ENCODE measurements around the gene RGCC.
"Not testable (repeated sequence)": the region's sequence is repeated elsewhere in the genome, so short reads cannot be mapped to it uniquely, and the experiment has no call there.

The RGCC gene

DNA sequence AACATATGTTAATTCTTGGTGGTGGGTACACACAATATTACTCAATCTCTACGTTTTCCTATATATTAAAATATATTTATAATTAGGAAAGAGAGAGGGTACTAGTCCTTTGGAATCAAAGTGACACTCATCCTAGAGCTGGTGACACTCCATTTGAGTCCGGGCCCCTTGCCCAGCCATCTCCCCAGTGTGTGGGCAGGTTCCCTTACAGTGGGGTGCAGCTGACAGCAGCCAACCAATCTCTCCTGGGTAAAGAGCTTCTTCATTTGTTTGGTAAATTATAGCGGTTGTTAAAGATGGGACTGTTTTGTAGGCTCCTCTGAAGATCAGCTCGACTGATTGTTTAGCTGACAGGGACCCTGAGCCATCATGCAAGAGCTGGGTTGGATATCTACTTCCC, 37.2 kb upstream of the RGCC start:
- H3K4me3 ChIP-seq (ENCODE audit: low read depth in 1 of 2, low read length in 1 of 2): no peak overlapping the region
- TF ChIP-seq, protein P1, sequence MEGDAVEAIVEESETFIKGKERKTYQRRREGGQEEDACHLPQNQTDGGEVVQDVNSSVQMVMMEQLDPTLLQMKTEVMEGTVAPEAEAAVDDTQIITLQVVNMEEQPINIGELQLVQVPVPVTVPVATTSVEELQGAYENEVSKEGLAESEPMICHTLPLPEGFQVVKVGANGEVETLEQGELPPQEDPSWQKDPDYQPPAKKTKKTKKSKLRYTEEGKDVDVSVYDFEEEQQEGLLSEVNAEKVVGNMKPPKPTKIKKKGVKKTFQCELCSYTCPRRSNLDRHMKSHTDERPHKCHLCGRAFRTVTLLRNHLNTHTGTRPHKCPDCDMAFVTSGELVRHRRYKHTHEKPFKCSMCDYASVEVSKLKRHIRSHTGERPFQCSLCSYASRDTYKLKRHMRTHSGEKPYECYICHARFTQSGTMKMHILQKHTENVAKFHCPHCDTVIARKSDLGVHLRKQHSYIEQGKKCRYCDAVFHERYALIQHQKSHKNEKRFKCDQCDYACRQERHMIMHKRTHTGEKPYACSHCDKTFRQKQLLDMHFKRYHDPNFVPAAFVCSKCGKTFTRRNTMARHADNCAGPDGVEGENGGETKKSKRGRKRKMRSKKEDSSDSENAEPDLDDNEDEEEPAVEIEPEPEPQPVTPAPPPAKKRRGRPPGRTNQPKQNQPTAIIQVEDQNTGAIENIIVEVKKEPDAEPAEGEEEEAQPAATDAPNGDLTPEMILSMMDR (IDR thresholded peaks at IDR 0.05): no peak
- no peaks in the 10 kb centered on the region for H3K36me3 ChIP-seq
- no peaks in the 10 kb centered on the region for H3K9me3 ChIP-seq
- no peaks in the 10 kb centered on the region for H3K27me3 ChIP-seq
- no peaks in the 10 kb centered on the region for H3K4me1 ChIP-seq (ENCODE audit: control insufficient read depth in 1 of 2, insufficient read depth in 1 of 2, low read depth in 1 of 2, low read length in 1 of 2)
- no peak overlapping the region for H3K27ac ChIP-seq

DNA sequence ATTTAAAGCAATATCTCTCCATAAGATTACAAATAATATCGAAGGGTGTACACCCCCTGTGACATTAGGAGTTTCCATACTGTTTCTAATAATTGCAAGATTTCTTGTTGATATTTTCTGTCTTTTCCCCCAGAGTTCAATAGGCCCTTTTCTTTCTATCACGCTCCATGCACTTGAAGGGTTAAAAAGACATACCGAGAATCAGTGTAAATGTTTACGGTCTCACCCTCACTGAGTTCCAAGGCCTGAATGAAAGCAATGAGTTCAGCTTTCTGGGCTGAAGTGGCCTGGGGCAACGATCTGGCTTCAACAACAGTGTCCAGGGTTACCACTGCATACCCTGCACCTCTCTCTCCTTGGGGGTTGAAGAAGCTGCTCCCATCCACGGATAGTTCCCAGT, 36.0 kb upstream of the RGCC start:
- not testable (repeated sequence) for H3K4me1 ChIP-seq (ENCODE audit: control insufficient read depth in 1 of 2, insufficient read depth in 1 of 2, low read depth in 1 of 2, low read length in 1 of 2); H3K36me3 ChIP-seq; H3K4me3 ChIP-seq (ENCODE audit: low read depth in 1 of 2, low read length in 1 of 2); H3K27ac ChIP-seq; H3K9me3 ChIP-seq; H3K27me3 ChIP-seq

DNA sequence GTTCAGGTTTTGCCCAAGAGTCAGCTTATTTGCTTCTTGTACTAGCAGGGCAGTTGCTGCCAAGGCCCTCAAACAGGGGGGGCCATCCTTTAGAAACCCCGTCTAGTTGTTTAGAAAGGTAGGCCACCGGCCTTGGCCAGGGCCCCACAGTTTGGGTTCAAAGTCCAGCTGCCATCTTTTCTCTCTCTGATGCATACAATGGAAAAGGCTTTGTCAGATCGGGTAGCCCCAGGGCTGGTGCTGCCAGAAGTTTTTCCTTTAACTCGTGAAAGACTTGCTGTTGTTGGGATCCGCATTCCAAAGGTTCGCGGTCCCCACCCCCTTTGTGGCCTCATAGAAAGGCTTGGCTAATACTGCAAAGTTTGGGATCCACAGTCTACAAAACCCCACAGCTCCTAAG, 35.4 kb upstream of the RGCC start:
- H3K27ac ChIP-seq; H3K9me3 ChIP-seq; H3K4me3 ChIP-seq (ENCODE audit: low read depth in 1 of 2, low read length in 1 of 2); H3K4me1 ChIP-seq (ENCODE audit: control insufficient read depth in 1 of 2, insufficient read depth in 1 of 2, low read depth in 1 of 2, low read length in 1 of 2); H3K36me3 ChIP-seq; H3K27me3 ChIP-seq: not testable (repeated sequence)

DNA sequence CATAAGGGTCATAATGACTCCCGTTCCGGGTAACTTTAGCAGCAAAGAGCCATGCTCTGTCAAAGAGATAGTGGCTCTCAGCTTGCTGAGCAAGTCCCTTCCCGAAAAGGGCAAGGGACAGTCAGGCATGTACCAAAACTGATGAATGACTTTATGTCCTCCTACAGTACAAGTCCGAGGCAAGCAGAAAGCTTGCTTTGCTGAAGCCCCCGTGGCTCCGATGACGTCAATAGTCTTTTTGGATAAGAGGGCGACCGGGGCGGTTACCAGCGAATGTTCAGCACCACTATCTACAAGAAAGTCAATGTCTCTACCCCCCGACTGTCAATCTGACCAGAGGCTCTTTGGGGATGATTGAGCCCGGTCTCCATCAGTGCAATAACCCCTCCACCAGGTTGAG, 34.1 kb upstream of the RGCC start:
- H3K36me3 ChIP-seq; H3K4me1 ChIP-seq (ENCODE audit: control insufficient read depth in 1 of 2, insufficient read depth in 1 of 2, low read depth in 1 of 2, low read length in 1 of 2); H3K9me3 ChIP-seq; H3K27ac ChIP-seq; H3K4me3 ChIP-seq (ENCODE audit: low read depth in 1 of 2, low read length in 1 of 2): not testable (repeated sequence)
- H3K27me3 ChIP-seq: peaks cover 14% of the 10 kb centered on the region

DNA sequence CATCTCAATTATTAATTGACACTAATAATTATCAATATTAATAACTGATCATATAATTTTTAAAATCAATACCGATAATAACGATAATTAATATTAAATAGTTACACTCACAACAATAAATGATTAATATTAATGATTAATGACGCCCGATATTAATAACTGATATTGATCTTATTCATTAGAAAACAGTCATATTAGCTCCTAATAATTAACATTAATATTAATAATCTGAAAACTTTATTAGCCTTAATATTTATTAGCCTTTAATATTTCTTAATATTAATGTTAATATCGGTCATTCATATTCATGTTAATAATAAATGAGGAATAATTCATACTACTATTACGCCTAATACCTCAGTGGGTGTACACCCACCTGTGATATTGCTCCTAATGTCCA, 32.7 kb upstream of the RGCC start:
- H3K36me3 ChIP-seq; H3K27ac ChIP-seq; H3K9me3 ChIP-seq; H3K4me3 ChIP-seq (ENCODE audit: low read depth in 1 of 2, low read length in 1 of 2): not testable (repeated sequence)
- Histone ChIP-seq H3K4me1 (ENCODE audit: control insufficient read depth in 1 of 2, insufficient read depth in 1 of 2, low read depth in 1 of 2, low read length in 1 of 2) (peaks cover 0 to 12% of the 10 kb centered on the region in 2 experiments), H3K27me3 (peaks cover 25% of the 10 kb centered on the region)

DNA sequence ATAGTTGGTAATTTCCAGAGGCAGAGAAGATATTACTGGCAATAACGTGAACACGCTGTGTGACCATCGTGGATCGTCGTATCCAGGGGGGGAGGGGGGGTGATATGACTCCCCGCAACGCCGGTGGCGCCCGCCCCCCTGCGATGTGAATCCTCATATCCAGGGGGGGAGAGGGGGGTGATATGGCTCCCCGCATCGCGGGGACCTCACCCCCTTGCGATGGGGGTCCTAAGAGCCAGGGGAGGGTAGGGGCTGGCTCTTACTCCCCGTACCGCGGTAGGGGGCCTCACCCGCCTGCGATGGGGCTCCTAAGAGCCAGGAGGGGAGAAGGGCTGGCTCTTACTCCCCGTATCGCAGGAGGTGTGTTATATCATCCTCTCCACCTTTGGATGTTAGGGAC, 31.3 kb upstream of the RGCC start:
- Histone ChIP-seq H3K36me3 (no peaks in the 10 kb centered on the region), H3K27me3 (peaks cover 25% of the 10 kb centered on the region), H3K4me1 (ENCODE audit: control insufficient read depth in 1 of 2, insufficient read depth in 1 of 2, low read depth in 1 of 2, low read length in 1 of 2) (peaks cover 0 to 12% of the 10 kb centered on the region in 2 experiments), H3K9me3 (no peaks in the 10 kb centered on the region), H3K27ac (no peak overlapping the region), H3K4me3 (ENCODE audit: low read depth in 1 of 2, low read length in 1 of 2) (no peak overlapping the region)
- TF ChIP-seq, protein P1 (IDR thresholded peaks at IDR 0.05): no peak

DNA sequence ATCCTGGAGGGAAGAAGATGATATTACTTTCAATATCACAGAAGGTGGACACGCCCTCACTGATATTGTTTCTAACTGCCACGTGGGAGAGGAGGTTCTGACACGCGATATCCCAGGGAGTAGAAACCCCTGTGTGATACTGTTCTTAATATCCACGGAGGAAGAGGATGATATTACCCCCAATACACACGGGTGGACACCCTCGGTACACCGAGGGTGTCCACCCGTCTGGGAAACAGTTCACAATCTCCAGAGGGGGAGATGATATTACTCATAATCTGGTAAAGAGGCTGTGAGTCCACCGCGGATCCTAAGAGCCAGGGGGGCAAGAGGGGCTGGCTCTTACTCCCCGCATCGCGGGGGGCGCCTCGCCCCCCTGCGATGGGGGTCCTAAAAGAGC, 29.7 kb upstream of the RGCC start:
- TF ChIP-seq, protein P1 (IDR thresholded peaks at IDR 0.05): no peak
- H3K9me3 ChIP-seq: no peaks in the 10 kb centered on the region
- H3K36me3 ChIP-seq: no peaks in the 10 kb centered on the region
- H3K27me3 ChIP-seq: peaks cover 25% of the 10 kb centered on the region
- H3K27ac ChIP-seq: no peak overlapping the region
- peaks cover 0 to 12% of the 10 kb centered on the region in 2 experiments for H3K4me1 ChIP-seq (ENCODE audit: control insufficient read depth in 1 of 2, insufficient read depth in 1 of 2, low read depth in 1 of 2, low read length in 1 of 2)
- peak overlapping the region in 1 of 2 experiments; percentile 5 for H3K4me3 ChIP-seq (ENCODE audit: low read depth in 1 of 2, low read length in 1 of 2)

DNA sequence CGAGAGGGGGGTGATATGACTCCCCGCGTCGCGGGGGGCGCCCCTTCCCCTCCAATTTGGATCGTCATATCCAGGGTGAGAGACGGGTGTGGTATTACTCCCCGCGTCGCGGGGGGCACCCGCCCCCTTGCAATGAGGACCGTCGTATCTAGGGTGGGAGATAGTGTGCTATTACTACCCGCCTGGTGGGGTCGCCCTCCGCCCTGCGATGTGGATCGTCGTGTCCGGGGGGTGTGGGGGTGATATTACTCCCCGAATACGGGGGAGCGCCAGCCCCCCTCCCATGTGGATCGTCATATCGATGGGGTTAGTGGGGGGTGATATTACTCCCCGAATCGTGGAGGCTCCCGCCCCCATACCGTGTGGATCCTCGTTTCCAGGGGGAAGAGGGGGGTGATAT, 29.2 kb upstream of the RGCC start:
- Histone ChIP-seq H3K9me3 (no peaks in the 10 kb centered on the region), H3K27me3 (peaks cover 25% of the 10 kb centered on the region), H3K4me3 (ENCODE audit: low read depth in 1 of 2, low read length in 1 of 2) (peak overlapping the region in 1 of 2 experiments; percentile 5), H3K4me1 (ENCODE audit: control insufficient read depth in 1 of 2, insufficient read depth in 1 of 2, low read depth in 1 of 2, low read length in 1 of 2) (peaks cover 0 to 12% of the 10 kb centered on the region in 2 experiments), H3K27ac (no peak overlapping the region), H3K36me3 (no peaks in the 10 kb centered on the region)
- TF ChIP-seq, protein P1 (IDR thresholded peaks at IDR 0.05): no peak

DNA sequence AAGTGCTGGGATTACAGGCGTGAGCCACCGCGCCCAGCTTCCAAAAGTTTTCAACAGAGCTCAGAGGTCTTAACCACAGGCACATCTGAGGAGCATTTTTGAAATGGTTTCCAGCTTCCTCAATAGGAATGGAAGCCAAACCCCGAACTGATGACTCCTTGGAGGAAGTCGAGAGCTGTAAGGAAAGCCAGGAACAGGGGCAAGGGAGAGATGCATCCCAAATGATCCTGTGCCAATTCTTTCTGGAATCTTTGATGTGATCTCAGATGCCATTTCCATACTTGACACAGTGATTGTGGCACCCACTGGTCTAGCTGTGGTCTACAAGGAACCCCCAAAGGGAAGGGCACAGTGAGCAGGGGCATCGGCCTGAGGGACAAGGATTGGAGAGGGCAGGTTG, 23.3 kb upstream of the RGCC start:
- not testable (repeated sequence) for H3K9me3 ChIP-seq; H3K27ac ChIP-seq; H3K36me3 ChIP-seq; H3K27me3 ChIP-seq; H3K4me3 ChIP-seq (ENCODE audit: low read depth in 1 of 2, low read length in 1 of 2); H3K4me1 ChIP-seq (ENCODE audit: control insufficient read depth in 1 of 2, insufficient read depth in 1 of 2, low read depth in 1 of 2, low read length in 1 of 2)
